ENCODE measurements around the gene SEH1L. TPM values are rescaled to one million over a fixed set of nuclear protein-coding genes. Genes with fewer than 3 reads are reported as not detected.
"Not testable (repeated sequence)": the region's sequence is repeated elsewhere in the genome, so short reads cannot be mapped to it uniquely, and the experiment has no call there.

SEH1L gene
- polyA plus RNA-seq (41.3 to 60.5 TPM (median 47.4 TPM) in 3 replicates), polyA minus RNA-seq (49.6 to 109 TPM (median 94.3 TPM) in 3 replicates)
- 25.3 TPM for polyA plus RNA-seq (2011; ENCODE audit: low read depth)
- polyA plus RNA-seq (2011; cell fraction: cytosol; rRNA removed): 39.7 and 81.9 TPM in 2 replicates
- polyA plus RNA-seq (2011; cell fraction: nucleus; rRNA removed): 34.6 and 35.6 TPM in 2 replicates
- 21.8 and 32.3 TPM in 2 replicates for polyA plus RNA-seq (2012; ENCODE audit: low replicate concordance)
- polyA minus RNA-seq (2011; cell fraction: cytosol; rRNA and poly(A)+ RNA removed): 50.6 TPM
- 13.0 and 28.7 TPM in 2 replicates for polyA minus RNA-seq (2011; cell fraction: nucleus; rRNA and poly(A)+ RNA removed)

- Histone ChIP-seq H3K4me3 (ENCODE audit: control insufficient read depth in 2 of 3, extremely low read depth in 1 of 3, insufficient read depth in 2 of 3, low read depth in 1 of 3, low read length in 3 of 3) (peak within 1 kb of the TSS; percentile 75 to 93 (median 89)), H3K27ac (ENCODE audit: control insufficient read depth, insufficient read depth, low read length) (peak within 1 kb of the TSS; percentile 86), H3K9me3 (ENCODE audit: control insufficient read depth, low read depth, low read length) (no peaks in the 10 kb centered on the region), H3K4me1 (ENCODE audit: control insufficient read depth, extremely low read depth, insufficient read depth, low read length) (peaks cover 8% of the 10 kb centered on the region), H4K20me1 (ENCODE audit: control insufficient read depth, extremely low read depth, insufficient read depth, low read length) (no peaks in the 10 kb centered on the region), H3K27me3 (ENCODE audit: control insufficient read depth, extremely low read depth, insufficient read depth, low read length) (no peaks in the 10 kb centered on the region), H3K36me3 (ENCODE audit: control insufficient read depth in 2 of 2, extremely low read depth in 1 of 2, insufficient read depth in 2 of 2, low read length in 2 of 2) (no peaks in the 10 kb centered on the region), H3K9ac (ENCODE audit: control insufficient read depth, extremely low read depth, insufficient read depth, low read length) (peak within 1 kb of the TSS; percentile 94), H3K79me2 (ENCODE audit: control insufficient read depth, insufficient read depth, low read length) (peaks cover 31% of the 10 kb centered on the region), H3K4me2 (ENCODE audit: control insufficient read depth, extremely low read depth, insufficient read depth, low read depth, low read length) (peak within 1 kb of the TSS; percentile 89), H3K9me1 (ENCODE audit: control insufficient read depth, extremely low read depth, insufficient read depth, low read length) (no peaks in the 10 kb centered on the region), H2AFZ (ENCODE audit: control insufficient read depth, low read length) (peak within 1 kb of the TSS; percentile 96)
- DNase-seq (ENCODE audit: low read depth, low spot score) (peak; percentile 92), FAIRE-seq (no peak)
- TF ChIP-seq EZH2 (IDR thresholded peaks at IDR 0.05; ENCODE audit: low read length) (no peak), CTCF (optimal IDR thresholded peaks at IDR 0.05 in 1 of 3, IDR thresholded peaks at IDR 0.05 in 1 of 3, conservative IDR thresholded peaks at IDR 0.05 in 1 of 3; ENCODE audit: extremely low read depth in 1 of 3, insufficient read depth in 2 of 3, low read length in 3 of 3) (no peak)
- dilution Hi-C loops (cut with MboI; ENCODE audit: extremely low pct_ligation_motif_present, low sequenced_read_pairs): no loop called here
Measured at GRCh38 chr18:12947285-12948049, at the start of gene SEH1L. SEH1L (plus strand) TSS chr18:12948011; CDS start chr18:12948122, 111 bp downstream.

DNA sequence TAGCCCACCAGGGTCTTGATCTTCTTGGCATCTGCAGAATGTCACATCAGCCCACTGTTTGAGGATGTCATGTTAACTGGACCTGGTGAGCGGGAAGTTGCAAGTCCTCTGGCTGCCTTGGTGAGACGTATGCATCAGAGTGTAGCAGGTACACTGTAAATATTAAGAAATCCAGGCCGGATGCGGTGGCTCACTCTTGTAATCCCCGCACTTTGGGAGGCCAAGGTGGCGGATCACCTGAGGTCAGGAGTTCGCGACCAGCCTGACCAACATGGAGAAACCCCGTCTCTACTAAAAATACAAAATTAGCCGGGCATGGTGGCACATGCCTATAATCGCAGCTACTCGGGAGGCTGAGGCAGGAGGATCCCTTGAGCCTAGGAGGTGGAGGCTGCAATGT, 46.6 kb upstream of the SEH1L start:
- not testable (repeated sequence) for H3K9me3 ChIP-seq (ENCODE audit: control insufficient read depth, low read depth, low read length); H4K20me1 ChIP-seq (ENCODE audit: control insufficient read depth, extremely low read depth, insufficient read depth, low read length); H3K9ac ChIP-seq (ENCODE audit: control insufficient read depth, extremely low read depth, insufficient read depth, low read length); H3K4me1 ChIP-seq (ENCODE audit: control insufficient read depth, extremely low read depth, insufficient read depth, low read length); H3K4me2 ChIP-seq (ENCODE audit: control insufficient read depth, extremely low read depth, insufficient read depth, low read depth, low read length); H2AFZ ChIP-seq (ENCODE audit: control insufficient read depth, low read length); H3K79me2 ChIP-seq (ENCODE audit: control insufficient read depth, insufficient read depth, low read length); H3K9me1 ChIP-seq (ENCODE audit: control insufficient read depth, extremely low read depth, insufficient read depth, low read length); FAIRE-seq; H3K4me3 ChIP-seq (ENCODE audit: control insufficient read depth in 2 of 3, extremely low read depth in 1 of 3, insufficient read depth in 2 of 3, low read depth in 1 of 3, low read length in 3 of 3); H3K36me3 ChIP-seq (ENCODE audit: control insufficient read depth in 2 of 2, extremely low read depth in 1 of 2, insufficient read depth in 2 of 2, low read length in 2 of 2); DNase-seq (ENCODE audit: low read depth, low spot score); H3K27ac ChIP-seq (ENCODE audit: control insufficient read depth, insufficient read depth, low read length); H3K27me3 ChIP-seq (ENCODE audit: control insufficient read depth, extremely low read depth, insufficient read depth, low read length)
- dilution Hi-C loops (cut with MboI; ENCODE audit: extremely low pct_ligation_motif_present, low sequenced_read_pairs): loop anchor here (25.0 kb wide), 1 partner anchor 164 kb away; no protein-coding TSS in a partner anchor

All from keratinocyte (primary cell).